ENCODE measurements around the gene PICK1.

DNA sequence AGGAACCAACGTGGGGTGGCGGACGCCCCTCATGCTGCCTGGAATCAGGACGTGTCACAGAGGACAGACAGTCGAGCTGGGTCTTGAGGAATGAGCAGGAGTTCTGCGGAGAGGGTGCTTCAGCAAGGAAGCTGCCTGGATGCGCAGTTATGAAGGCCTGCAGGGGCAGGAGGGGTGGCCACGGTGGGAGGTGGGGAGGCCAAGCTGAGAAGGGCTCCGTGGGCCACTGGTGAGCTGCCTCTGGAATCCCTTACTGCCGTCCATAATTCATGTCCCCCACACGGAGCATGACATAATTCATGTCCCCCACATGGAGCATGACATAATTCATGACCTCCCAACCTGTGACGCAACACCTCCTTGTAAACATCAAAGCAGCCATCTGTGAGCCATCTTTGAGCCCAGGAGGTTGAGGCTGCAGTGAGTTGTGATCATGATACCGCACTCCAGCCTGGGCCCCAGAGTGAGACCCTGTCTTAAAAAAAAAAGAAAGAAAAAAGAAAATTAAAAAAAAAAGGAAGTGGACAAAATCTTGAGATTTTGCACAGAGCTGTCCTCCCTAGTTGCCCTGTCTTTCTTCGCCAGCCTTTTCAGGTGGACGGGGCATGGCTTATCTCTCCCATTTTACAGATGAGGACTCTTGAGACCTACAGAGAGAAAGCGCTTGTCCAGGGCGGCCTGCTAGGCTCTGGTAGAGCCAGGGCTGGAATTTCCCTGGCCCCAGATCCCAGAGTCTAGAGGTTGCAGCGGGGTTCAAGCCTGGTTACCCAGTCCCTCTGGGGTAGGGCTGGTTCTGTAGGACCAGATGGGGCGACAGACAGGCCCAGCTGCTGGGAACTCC, 24.3 kb upstream of the PICK1 start:
- TF ChIP-seq, protein P1, sequence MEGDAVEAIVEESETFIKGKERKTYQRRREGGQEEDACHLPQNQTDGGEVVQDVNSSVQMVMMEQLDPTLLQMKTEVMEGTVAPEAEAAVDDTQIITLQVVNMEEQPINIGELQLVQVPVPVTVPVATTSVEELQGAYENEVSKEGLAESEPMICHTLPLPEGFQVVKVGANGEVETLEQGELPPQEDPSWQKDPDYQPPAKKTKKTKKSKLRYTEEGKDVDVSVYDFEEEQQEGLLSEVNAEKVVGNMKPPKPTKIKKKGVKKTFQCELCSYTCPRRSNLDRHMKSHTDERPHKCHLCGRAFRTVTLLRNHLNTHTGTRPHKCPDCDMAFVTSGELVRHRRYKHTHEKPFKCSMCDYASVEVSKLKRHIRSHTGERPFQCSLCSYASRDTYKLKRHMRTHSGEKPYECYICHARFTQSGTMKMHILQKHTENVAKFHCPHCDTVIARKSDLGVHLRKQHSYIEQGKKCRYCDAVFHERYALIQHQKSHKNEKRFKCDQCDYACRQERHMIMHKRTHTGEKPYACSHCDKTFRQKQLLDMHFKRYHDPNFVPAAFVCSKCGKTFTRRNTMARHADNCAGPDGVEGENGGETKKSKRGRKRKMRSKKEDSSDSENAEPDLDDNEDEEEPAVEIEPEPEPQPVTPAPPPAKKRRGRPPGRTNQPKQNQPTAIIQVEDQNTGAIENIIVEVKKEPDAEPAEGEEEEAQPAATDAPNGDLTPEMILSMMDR (optimal IDR thresholded peaks at IDR 0.05 in 1 of 3, IDR thresholded peaks at IDR 0.05 in 1 of 3, conservative IDR thresholded peaks at IDR 0.05 in 1 of 3; ENCODE audit: extremely low read depth in 1 of 3, insufficient read depth in 2 of 3, low read length in 3 of 3): no peak
- TF ChIP-seq EZH2 (IDR thresholded peaks at IDR 0.05; ENCODE audit: low read length): no peak

All from keratinocyte (primary cell).